HG02678 (cell line): ENCODE measurements around the gene STAB2.
"Not testable (repeated sequence)": the region's sequence is repeated elsewhere in the genome, so short reads cannot be mapped to it uniquely, and the experiment has no call there.

ENCODE experiments used
- ATAC-seq: cut with Tn5 transposase; IDR thresholded peaks from one replicate; pipeline ENCODE4 v1.9.1; 2021; ENCODE audit warnings: mild to moderate bottlenecking, moderate library complexity; ENCODE audit not compliant: unreplicated experiment

The STAB2 gene

GRCh38 chr12:103642240-103642864 is 55.3 kb downstream of the STAB2 start:
- no peak for ATAC-seq

- ATAC-seq, result no peak
These were observed 58.1 kb downstream of the STAB2 start for GRCh38 chr12:103645202-103645601.

- no peak for ATAC-seq
These were observed 60.2 kb downstream of the STAB2 start for GRCh38 chr12:103647267-103647666.

- ATAC-seq, result no peak
These were observed 65.7 kb downstream of the STAB2 start for GRCh38 chr12:103652808-103653207.

- not testable (repeated sequence) for ATAC-seq
These were observed 66.6 kb downstream of the STAB2 start for GRCh38 chr12:103653568-103654173.

GRCh38 chr12:103654816-103655215 is 67.7 kb downstream of the STAB2 start:
- ATAC-seq, result no peak

GRCh38 chr12:103656291-103656690 is 69.2 kb downstream of the STAB2 start:
- ATAC-seq, result no peak

- ATAC-seq, result no peak
These were observed 70.3 kb downstream of the STAB2 start for GRCh38 chr12:103657331-103657730.

- ATAC-seq, result no peak
These were observed 77.6 kb downstream of the STAB2 start for GRCh38 chr12:103664626-103665025.

GRCh38 chr12:103665971-103666370 is 78.9 kb downstream of the STAB2 start:
- ATAC-seq, result no peak

GRCh38 chr12:103667125-103667524 is 80.1 kb downstream of the STAB2 start:
- no peak for ATAC-seq

- no peak for ATAC-seq
These were observed 81.4 kb downstream of the STAB2 start for GRCh38 chr12:103668520-103668919.

- no peak for ATAC-seq
These were observed 84.3 kb downstream of the STAB2 start for GRCh38 chr12:103671367-103671766.

- ATAC-seq, result no peak
These were observed 85.5 kb downstream of the STAB2 start for GRCh38 chr12:103672401-103673119.

GRCh38 chr12:103673487-103673886 is 86.4 kb downstream of the STAB2 start:
- no peak for ATAC-seq

GRCh38 chr12:103673891-103674375 is 86.9 kb downstream of the STAB2 start:
- ATAC-seq, result no peak

- ATAC-seq, result no peak
These were observed 89.8 kb downstream of the STAB2 start for GRCh38 chr12:103676893-103677292.

GRCh38 chr12:103677341-103677740 is 90.3 kb downstream of the STAB2 start:
- ATAC-seq, result no peak

GRCh38 chr12:103677905-103678304 is 90.8 kb downstream of the STAB2 start:
- no peak for ATAC-seq

GRCh38 chr12:103679421-103680170 is 92.5 kb downstream of the STAB2 start:
- no peak for ATAC-seq

GRCh38 chr12:103680591-103681141 is 93.6 kb downstream of the STAB2 start:
- no peak for ATAC-seq
